ENCODE data around the gene PSMD13.

PSMD13 gene

DNA sequence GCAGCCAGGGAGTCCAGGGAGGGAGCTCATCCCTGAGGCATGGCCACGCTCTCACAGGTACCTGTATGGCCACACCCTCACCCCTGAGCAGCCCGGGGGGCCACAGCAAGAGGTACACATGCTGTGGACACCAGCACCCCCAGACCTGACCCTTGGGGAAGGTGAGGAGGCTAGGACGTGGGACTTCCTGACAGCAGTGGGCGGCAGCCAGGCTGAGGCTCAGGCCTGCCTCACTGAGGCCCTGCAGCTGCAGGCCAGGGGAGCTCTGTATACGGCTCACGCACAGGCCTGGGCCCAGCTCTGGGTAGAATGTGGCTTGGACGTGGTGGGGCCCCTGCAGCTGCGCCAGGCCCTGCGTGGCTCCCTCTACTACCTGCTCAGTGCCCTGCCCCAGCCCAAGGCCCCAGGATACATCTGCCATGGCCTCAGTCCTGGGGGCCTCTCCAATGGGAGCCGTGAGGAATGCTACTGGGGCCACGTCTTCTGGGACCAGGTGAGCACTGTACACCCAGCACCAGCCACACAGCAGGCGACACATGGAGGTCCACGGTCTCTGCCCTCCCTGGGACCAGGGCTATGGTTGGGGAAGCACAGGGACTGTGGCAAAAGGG, 54.0 kb downstream of the PSMD13 start:
- no peak for DNase-seq

DNA sequence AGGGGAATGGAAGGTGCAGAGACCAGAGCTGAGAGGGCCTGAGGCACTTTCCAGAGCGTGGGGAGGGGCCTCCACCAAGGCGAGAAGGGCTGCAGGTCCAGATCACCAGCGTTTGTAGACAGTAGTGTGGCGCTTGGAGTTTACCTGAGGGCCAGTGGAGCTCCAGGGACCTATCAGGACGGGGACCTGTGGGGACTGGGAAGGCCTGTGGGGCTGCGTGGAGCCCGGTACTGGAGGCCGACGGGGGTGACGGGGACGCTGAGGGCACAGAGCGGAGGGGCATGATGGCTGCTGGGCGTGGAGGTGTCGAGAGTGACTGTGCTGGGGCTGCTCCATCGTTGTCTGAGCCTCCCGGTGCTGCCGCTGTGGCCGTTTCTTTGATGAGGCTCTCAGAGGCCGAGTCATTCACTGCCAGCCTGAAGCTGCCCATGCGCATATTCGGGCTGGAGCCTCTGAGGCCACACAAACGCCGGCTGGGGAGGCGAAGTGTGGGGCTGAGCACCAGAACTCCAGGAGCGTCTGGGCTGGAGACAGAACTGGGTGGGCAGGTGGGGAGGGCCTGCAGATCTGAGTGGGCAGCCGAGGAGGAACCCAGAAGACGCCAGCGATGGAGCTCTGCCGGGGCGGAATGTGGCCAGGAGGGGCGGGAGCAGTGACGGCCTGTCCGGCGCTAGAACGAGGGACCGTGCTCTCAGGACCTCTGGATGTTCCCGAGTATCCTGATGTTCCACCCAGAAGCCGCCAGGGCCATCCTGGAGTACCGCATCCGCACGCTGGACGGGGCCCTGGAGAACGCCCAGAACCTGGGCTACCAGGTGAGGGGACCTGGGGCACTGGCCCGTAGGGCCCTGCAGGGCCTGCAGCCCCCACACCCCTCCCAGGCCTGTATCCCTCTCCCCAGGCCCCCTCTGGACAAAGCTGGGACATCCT, 54.8 kb downstream of the PSMD13 start:
- no peak for DNase-seq

DNA sequence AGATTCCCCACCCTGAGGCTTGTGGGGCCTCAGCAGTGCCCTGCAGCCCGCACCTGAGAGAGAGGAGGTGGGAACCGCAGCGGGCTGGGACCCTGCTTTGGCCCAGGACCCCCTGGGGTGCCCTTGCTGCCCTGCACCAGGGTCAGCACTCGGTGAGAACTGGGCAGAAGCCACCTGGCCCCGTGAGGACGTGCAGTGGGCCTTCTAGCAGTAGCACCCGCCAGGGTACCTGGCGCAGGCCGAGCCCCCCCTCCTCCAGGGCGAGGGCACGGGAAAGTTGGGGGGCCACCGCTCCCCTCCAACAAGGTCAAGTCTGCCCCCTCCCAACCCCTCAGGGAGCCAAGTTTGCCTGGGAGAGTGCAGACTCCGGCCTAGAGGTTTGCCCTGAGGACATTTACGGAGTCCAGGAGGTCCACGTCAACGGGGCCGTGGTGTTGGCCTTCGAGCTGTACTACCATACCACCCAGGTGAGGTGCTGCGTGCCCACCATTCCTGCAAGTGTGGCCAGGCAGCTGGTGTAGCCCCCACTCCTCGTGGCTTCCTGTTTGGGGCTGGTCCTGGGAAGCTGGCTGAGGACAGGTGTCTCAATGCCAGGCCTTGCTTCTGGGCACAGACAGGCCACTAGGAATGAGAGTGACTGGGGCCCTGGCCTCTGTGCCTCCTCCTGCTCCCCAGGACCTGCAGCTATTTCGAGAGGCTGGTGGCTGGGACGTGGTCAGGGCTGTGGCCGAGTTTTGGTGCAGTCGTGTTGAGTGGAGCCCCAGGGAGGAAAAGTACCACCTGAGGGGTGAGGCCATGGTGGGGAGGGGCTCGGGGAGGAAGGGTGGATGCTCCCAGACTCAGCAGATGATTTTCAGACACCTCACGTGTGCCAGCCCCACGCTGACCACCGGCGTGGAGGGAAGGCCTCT, 55.7 kb downstream of the PSMD13 start:
- no peak for DNase-seq

DNA sequence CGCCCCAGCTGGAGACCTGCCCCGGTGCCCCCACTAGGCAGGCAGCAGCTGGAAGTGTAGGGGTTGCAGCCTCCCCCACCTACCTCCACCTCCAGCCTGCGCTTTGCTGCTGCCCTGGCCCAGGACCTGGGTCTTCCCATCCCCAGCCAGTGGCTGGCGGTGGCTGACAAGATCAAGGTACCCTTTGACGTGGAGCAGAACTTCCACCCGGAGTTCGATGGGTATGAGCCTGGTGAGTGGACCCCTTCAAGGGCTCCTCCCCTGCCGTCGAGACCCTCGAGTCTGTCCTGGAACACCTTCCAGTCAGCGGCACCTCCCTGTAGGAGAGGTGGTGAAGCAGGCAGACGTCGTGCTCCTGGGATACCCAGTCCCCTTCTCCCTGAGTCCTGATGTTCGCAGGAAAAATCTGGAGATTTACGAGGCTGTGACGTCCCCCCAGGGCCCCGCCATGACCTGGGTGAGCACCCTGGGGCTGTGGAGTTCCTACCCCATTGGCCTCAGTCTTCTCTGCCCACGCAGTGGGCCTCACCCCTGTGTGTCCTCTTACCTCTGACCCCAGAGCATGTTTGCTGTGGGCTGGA, 56.6 kb downstream of the PSMD13 start:
- DNase-seq: no peak

DNA sequence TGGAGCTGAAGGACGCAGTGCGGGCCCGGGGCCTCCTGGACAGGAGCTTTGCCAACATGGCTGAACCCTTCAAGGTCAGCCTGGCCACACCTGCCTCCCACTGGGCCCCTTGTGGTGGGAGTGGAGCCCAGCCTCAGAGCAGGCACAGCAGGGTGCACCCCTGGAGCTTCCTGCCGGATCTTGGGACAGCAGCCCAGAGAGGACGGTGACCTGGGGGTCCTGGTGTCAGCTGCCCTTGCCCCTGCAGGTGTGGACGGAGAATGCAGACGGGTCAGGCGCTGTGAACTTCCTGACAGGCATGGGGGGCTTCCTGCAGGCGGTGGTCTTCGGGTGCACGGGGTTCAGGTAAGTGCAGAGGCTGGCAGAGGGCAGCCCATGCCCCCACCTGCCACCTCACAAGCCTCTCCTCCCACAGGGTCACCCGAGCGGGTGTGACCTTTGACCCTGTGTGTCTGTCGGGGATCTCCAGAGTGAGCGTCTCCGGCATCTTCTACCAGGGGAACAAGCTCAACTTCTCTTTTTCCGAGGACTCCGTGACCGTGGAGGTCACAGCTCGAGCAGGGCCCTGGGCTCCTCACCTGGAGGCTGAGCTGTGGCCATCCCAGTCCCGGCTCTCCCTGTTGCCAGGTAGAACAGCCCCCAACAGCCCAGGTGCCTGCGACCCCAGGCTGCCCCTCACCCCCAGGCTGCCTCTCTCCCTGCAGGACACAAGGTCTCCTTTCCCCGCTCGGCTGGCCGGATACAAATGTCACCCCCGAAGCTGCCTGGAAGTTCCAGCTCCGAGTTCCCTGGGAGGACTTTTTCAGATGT, 57.3 kb downstream of the PSMD13 start:
- DNase-seq: no peak

DNA sequence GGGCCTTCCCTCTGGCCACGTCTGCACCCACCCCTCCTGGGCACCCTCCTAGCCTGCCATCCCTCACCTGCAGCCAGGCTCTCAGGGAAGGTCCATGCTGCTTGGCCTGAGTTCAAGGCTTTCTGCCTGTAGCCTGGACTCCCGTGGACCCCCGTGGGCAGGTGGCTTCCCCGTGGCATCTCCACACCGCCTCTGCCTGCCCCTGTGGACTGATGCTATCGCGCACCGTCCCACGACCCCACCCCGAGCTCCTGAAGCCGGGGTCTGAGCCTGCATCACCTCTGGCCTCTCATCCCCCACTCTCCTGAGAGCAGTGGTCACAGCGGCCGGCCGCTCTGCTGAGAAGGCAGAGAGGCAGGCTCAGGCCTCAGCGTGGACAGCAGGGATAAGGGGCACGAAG, 58.0 kb downstream of the PSMD13 start:
- no peak for DNase-seq

DNA sequence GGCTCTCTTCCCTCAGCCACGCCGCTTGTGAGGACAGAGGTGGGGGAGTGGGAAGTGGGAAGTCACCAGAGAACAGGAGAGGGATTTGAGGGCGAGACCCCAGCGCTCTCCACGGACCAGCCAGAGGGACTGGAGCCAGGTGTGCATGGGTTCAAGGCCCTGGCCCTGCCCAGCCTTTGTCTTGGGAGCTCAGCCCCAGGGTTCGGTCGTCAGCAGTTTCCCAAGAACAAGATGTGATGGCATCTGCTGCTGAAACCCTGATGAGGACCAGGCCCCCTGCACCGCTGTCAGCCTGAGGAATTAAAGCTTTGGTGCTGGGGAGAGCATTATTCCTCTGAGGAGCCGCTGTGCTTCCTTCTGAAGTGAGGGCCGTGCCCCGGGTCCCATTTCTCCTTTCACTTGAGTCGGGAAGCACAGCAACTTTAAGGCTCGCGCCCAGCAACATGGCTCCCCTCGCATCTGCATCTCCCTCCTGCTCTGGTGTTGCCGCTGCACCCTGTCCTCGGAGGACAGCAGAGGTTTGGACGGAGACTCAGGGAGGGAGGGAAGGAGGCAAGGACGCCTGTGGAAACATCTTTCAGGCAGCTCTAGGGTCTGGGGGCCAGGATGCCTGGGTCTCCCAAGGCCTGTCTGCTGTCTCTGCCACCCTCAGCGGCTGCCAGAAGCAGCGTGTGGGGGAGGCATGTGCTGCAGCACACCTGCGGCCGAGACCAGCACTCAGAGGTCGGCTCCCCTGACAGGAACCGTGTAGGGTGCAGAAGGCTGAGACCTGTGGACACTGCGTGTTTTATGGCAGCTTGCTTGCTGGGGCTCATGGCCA, 58.8 kb downstream of the PSMD13 start:
- DNase-seq: no peak

DNA sequence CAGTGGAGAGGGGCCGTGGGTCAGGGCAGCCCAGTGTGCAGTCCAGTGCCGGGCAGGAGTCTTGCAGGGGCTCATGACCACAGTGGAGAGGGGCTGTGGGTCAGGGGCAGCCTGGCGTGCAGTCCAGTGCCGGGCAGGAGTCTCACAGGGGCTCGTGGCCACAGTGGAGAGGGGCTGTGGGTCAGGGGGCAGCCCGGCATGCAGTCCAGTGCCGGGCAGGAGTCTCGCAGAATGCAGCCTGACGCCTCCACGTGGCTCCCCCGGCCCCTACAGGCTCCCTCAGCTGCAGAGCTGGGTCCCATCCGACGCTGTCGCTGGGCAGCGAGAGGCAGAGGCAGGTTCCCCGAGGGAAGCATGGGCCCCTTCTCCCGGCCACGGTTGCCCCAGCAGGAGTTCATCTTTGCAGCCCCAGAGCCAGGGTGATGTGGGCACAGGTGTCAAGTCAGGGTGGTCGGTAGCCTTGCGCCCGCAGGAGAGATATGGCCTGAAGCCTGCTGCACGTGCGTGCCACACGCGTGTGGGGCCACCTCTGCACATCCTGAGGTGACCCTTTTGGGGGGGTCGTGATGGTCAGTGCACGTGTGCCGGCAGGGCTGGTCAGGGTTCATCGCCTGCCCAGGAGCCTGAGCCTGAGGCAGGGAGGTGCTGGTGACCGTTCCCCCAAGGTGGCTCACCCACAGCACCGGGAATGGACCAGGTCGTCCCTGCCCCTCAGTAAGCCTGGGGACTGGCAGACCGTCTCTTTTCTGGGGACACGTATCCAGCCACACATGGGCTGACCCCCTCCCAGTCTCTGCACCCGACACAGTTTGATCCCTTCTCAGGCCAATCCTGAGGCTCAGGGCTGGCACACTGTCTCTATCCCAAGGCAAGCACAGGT, 59.6 kb downstream of the PSMD13 start:
- no peak for DNase-seq

DNA sequence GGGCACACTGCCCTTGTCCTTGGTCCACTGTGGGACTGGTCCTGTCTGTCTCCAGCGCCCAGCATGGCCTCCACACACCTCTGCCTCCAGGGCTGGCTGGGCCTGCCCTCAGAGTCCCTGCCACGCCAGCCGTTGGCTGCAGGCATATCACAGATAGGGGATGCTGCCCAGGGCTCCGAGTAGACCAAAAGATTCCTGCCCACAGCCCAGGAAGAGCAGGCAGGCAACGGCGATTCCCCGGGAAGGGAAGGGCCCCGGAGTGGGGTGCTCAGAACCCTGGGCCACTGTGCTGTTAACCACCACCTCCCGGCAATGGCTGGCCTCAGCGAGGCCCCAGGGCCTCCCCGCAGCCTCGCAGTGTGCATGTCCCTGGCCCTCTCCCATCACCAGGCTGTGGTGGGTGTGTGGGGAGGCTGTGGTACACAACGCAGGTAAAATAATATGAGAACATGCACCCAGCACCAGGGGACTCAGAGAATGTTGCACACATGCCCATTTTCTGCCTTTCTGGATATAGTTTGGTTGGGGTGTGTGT, 60.3 kb downstream of the PSMD13 start:
- no peak for DNase-seq

DNA sequence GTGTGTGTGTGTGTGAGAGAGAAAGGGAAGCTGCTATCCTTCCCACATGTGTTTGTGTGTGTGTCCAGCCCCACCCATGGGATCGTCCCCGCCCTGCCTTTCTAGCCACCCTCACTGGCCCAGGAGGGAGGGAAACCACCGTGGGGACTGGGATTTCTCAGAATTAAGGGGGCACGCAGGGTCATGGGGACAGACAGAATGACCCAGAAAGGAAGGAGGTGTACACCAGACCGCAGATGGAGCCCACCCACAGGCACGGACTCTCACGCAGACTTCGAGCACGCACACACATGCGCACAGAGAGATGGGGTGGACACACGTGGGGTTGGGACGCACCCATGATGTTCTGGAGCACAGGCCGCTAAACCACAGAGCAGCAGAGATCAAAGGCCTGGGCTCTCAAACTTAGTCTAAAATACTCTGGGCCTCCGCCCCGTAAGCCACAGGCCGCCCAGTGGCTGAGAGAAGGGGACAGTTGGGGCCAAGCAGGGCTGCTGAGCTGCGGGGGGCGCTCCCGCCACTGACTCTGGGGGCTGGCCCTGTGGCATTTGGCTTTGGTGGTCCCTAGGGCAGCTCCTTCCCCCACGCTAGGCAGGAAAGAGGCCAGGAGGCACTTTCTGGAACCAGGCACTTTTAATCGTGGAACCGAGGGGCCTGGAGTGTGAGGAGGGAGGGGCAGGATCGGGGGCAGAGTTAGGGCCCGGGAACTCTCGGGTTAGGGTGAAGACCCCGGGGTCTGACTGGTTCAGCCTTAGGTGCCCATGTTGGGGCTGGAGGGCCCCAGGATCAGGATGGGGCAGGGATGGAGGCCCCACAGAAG, 61.0 kb downstream of the PSMD13 start:
- no peak for DNase-seq

DNA sequence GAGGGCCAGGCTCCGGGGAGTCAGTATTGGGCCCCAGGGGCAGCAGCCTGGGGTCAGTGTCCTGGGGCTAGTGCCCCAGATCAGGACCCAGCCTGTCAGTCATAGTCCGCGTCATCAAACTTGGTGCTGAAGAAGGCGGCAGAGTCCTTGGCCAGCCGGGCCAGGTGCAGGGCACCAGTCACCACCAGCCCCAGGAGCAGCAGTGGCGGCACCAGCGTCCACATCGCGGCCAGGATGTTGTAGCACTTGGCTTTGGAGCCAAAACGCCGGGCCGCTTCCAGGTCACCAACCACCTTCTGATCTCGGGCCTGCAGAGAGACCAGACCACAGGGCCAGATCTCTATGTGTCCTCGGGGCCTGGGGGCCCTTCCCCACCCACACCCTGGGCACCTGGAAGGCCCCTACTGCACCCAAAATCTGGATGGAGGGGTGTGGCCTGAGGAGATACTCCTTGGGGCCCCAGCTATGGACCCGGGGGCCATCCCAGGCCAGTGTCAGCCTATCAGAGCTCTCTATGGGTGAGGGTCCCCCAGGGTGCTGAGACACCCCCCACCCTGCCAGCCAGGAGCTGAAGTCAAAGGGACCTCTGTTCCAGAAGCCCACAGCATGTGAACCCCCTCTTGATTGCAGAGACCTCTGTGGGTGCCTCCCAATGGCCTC, 61.8 kb downstream of the PSMD13 start:
- no peak for DNase-seq

DNA sequence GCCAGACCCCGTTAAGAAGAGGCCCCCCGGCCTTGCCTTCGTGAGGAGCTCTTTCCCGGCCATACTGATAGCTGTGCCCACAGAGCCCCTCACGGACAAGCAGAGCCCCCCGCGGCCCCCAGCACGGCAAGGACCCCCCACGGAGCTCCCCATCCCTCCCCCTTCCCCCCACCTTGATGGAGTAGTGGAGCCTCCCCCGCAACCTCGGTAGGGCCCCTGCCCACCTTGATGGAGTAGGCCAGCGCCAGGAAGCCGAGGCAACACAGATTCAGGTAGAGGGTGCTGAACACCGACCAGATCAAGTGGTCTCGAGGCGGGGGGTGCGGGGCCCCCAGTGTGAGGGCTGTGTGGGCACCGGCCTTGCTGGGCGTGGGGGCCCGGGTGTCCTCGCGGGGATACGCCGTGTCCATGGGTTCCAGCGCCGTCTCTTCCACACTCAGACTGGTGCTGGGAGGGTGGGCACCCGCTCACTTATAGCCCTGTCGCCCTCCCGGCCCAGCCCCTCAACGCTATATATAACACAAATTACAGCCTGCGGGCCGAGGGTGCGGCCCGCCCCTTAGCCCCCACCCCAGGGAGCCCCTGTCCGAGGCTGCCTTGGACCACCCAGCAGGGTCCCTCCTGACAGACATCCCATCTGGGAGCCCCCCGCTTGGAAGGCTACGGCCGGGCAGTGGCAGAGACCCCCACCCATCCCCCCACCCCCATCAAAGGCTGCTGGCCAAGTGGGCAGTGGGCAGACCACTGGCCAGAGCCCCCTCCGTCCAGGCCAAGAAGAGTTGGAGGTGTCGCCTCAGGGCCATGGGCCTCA, 62.5 kb downstream of the PSMD13 start, which contains the start of gene IFITM5:
TSS of gene IFITM5 (minus strand) at position 446 of the 811 bp plus-strand sequence. CDS start at position 410, 36 bp downstream.
- no peak for DNase-seq

DNA sequence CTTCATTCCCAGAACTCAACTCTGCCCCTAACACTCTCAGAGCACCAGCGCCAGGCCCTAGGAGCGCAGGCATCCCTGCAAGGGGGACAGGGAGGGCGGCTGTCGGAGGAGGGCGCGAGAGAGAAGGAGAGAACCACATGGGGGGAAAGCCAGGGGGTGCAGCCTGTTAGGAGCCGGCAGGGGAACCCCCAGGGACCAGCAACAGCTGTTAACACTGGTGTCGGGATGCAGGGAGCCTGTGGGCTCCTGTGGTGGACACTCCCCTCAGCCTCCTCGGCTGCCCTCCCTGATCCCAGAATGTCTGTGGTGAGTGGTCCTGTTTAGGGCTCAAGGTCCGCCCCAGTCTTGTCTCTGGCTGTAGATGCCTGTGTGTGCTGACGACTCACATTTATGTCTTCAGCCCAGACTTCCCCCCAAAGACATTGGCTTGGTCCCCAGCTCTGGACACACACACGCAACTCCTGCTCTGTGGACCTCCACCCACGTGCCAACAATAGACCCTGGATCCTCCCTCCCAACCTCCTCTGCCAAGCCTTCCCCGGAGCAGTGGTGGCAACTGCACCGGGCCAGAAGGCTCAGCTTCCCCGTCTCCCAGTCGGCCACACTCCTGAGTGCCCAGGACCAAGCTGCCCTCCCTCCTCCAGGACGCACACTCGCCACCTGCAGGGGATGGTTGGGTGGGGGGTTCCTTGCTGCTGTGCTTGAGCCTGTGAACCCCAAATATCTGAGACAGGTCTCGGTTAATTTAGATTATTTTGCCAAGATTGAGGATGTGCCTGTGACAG, 63.4 kb downstream of the PSMD13 start:
- no peak for DNase-seq

Data from amniotic stem cell (primary cell).